Activated CD8-positive, alpha-beta T cell treated with anti-CD3 and anti-CD28 coated beads, Interleukin-2, amount 10 ng/mL, durations not matched to agents 7 days and 5 days (primary cell): ENCODE data around the gene CLASP1. TPM values are rescaled to one million over a fixed set of nuclear protein-coding genes. Genes with fewer than 3 reads are reported as not detected.
"Not testable (repeated sequence)": the region's sequence is repeated elsewhere in the genome, so short reads cannot be mapped to it uniquely, and the experiment has no call there.

Experiments used
- ATAC-seq: fragments of 150-1000 bp; cut with Tn5 transposase; one replicate; pipeline ENCODE4 v1.10.0; 2021; ENCODE audit warnings: moderate library complexity
- CTCF ChIA-PET: fragments of 350-600 bp; sonication (Branson Sonifier 250); formaldehyde crosslinking; loops from one replicate; lab custom pipeline; 2021; ENCODE audit warnings: antibody characterized with exemption; lab: Charles Lee
- POLR2A ChIA-PET: fragments of 350-600 bp; sonication (Branson Sonifier 250); formaldehyde crosslinking; loops from one replicate; lab custom pipeline; 2021; ENCODE audit warnings: antibody characterized with exemption; lab: Charles Lee
- DNase-seq: peaks from one replicate; pipeline ENCODE4 v3.0.0-alpha.2; 2020
- H3K27ac Mint-ChIP-seq: one replicate; pipeline ENCODE4 v1.8.0; 2021; ENCODE audit warnings: mild to moderate bottlenecking, mixed read lengths
- H3K27me3 Mint-ChIP-seq: one replicate; pipeline ENCODE4 v1.8.0; 2021; ENCODE audit warnings: low read depth, mixed read lengths
- H3K36me3 Mint-ChIP-seq: one replicate; pipeline ENCODE4 v1.8.0; 2021; ENCODE audit warnings: low read depth, mixed read lengths
- H3K4me1 Mint-ChIP-seq: one replicate; pipeline ENCODE4 v1.8.0; 2021; ENCODE audit warnings: low read depth, mixed read lengths
- H3K4me3 Mint-ChIP-seq: one replicate; pipeline ENCODE4 v1.8.0; 2021; ENCODE audit warnings: mild to moderate bottlenecking, mixed read lengths
- H3K9me3 Mint-ChIP-seq: one replicate; pipeline ENCODE4 v1.8.0; 2022; ENCODE audit warnings: mixed read lengths; ENCODE audit not compliant: insufficient read depth
- total RNA-seq, 2 experiments: library from RNA; stranded (reverse); gene quantifications; one replicate each; pipeline ENCODE4 v1.2.3, GENCODE V29; 2021

Gene CLASP1
- total RNA-seq, 2 experiments from 2014 or later = 62.3 to 65.2 TPM

GRCh38 chr2:121319941-121320340 is 329.3 kb downstream of the CLASP1 start:
- no peak for DNase-seq
- CTCF ChIA-PET = no interaction called here
- no peak overlapping the region for H3K4me3 Mint-ChIP-seq
- no peaks in the 10 kb centered on the region for H3K9me3 Mint-ChIP-seq
- peaks cover under 1% of the 10 kb centered on the region for H3K27me3 Mint-ChIP-seq
- no peaks in the 10 kb centered on the region for H3K36me3 Mint-ChIP-seq
- no peak overlapping the region for H3K27ac Mint-ChIP-seq
- POLR2A ChIA-PET = no interaction called here
- ATAC-seq = no peak
- no peaks in the 10 kb centered on the region for H3K4me1 Mint-ChIP-seq

DNA sequence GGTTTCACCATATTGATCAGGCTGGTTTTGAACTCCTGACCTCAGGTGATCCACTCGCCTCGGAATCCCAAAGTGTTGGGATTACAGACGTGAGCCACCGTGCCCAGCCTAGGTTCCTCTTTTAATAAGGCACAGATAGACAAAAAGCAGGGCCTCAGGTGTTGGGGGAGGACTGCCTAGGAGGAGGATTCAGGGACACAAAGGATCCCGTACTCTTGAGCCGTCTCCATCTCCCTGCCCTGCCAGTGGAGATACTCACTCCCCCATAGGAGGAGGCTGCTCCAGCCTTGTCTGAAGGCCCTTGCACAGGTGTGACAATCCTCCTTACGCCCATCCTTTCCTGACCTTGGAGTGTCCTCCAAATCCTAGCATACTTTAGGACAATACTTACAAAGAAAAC is 332.3 kb downstream of the CLASP1 start:
- ATAC-seq (no peak), DNase-seq (no peak)
- Mint-ChIP-seq H3K4me3 (no peak overlapping the region), H3K36me3 (no peaks in the 10 kb centered on the region), H3K4me1 (no peaks in the 10 kb centered on the region), H3K27ac (no peak overlapping the region), H3K9me3 (no peaks in the 10 kb centered on the region), H3K27me3 (peaks cover 1% of the 10 kb centered on the region)
- ChIA-PET POLR2A (no interaction called here), CTCF (no interaction called here)

- H3K4me1 Mint-ChIP-seq, H3K4me3 Mint-ChIP-seq, H3K27ac Mint-ChIP-seq, POLR2A ChIA-PET, CTCF ChIA-PET, H3K9me3 Mint-ChIP-seq, ATAC-seq, DNase-seq, H3K36me3 Mint-ChIP-seq: not testable (repeated sequence)
- H3K27me3 Mint-ChIP-seq = peaks cover 15% of the 10 kb centered on the region
Measured at GRCh38 chr2:121313701-121314100, 335.6 kb downstream of the CLASP1 start.

DNA sequence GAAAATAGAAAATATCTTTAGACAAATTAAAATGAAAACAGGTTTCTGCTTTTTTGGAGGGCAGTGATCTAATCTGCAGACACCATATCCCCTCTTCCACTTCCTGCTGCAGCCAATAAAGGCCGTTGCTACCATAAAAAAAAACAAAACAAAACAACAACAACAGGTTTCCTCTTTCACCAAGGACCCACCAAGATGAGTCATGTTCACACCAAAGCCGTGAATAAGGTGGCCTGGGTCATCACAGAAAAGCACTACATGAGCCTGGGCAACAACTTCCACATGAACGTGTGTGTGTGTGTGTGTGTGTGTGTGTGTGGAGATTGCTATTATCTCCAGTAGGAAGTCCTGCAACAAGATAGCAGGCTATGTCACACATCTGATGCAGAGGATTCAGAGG is 339.5 kb downstream of the CLASP1 start:
- DNase-seq = no peak
- Mint-ChIP-seq H3K27ac (no peak overlapping the region), H3K4me1 (peaks cover 3% of the 10 kb centered on the region), H3K9me3 (no peaks in the 10 kb centered on the region), H3K4me3 (no peak overlapping the region), H3K36me3 (no peaks in the 10 kb centered on the region), H3K27me3 (peaks cover 34% of the 10 kb centered on the region)
- ATAC-seq = peak; percentile 44
- ChIA-PET CTCF (no interaction called here), POLR2A (no interaction called here)

GRCh38 chr2:121309323-121309722 is 339.9 kb downstream of the CLASP1 start:
- H3K27ac Mint-ChIP-seq = no peak overlapping the region
- no peaks in the 10 kb centered on the region for H3K9me3 Mint-ChIP-seq
- ChIA-PET CTCF (no interaction called here), POLR2A (no interaction called here)
- DNase-seq = no peak
- no peaks in the 10 kb centered on the region for H3K36me3 Mint-ChIP-seq
- no peak overlapping the region for H3K4me3 Mint-ChIP-seq
- peaks cover 3% of the 10 kb centered on the region for H3K4me1 Mint-ChIP-seq
- peaks cover 34% of the 10 kb centered on the region for H3K27me3 Mint-ChIP-seq
- no peak for ATAC-seq

DNA sequence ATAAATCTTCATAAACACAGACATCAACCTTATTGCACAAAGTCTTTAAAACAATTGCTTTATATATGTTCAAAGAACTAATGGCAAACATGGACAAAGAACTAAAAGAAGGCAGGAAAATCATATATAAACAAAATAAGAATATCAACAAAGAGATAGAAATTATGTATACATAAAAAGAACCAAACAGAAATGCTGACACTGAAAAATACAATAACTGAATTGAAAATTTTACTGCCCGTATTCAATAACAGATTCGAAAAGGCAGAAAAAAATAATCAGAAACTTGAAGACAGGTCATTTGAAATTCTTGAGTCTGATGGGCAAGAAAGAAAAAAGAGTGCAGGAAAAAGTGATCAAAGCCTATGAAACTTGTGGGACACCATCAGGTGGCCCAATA is 342.2 kb downstream of the CLASP1 start:
- CTCF ChIA-PET = no interaction called here

GRCh38 chr2:121304941-121305340 is 344.3 kb downstream of the CLASP1 start:
- Mint-ChIP-seq H3K9me3 (no peaks in the 10 kb centered on the region), H3K27me3 (peaks cover 30% of the 10 kb centered on the region), H3K36me3 (no peaks in the 10 kb centered on the region), H3K27ac (no peak overlapping the region), H3K4me3 (no peak overlapping the region), H3K4me1 (peaks cover 2% of the 10 kb centered on the region)
- ATAC-seq (no peak), DNase-seq (no peak)
- ChIA-PET POLR2A (no interaction called here), CTCF (no interaction called here)

More for the DNA sequence above, 342.2 kb downstream of the CLASP1 start:
- Mint-ChIP-seq H3K4me3 (no peak overlapping the region), H3K27me3 (peaks cover 33% of the 10 kb centered on the region), H3K36me3 (no peaks in the 10 kb centered on the region), H3K4me1 (peaks cover 3% of the 10 kb centered on the region), H3K27ac (no peak overlapping the region), H3K9me3 (no peaks in the 10 kb centered on the region)
- POLR2A ChIA-PET = no interaction called here
- ATAC-seq (no peak), DNase-seq (no peak)

DNA sequence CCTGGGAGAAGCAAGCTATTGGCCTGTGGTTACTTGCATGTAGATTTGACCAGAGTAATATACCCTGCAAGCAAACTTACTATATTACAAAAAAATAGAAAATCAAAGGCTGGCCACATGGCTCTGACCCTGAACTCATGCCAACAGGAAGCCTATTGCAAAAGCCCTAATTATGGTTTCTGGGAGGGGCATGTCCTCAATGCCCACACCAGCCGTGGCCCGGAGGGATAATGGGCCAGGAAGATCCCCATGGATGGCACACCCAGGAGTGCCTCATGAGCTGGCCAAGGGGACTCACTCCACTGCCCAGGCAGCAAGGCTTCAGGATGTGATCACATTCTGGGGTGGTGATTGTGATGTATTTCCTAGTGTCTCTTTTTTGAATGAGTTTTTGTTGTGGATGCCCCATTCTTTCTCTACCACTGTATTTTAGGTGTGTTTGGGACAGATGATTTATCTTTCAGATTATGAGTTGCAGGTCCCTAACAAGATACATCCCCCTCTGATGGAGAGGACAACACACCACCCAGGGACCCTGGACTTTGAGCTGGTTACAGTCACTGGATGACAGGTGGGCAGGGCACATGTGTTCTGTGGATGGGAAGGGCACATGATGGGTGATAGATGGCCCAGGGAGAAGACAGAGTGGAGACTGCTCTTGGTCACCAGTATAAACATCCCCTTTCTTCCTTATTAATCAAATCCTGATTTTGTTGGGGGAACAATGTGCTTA is 345.6 kb downstream of the CLASP1 start:
- ChIA-PET POLR2A (no interaction called here), CTCF (interaction anchor here (0.7 kb wide), 1 partner anchor 53 kb away, joined by 3 read pairs; no protein-coding TSS in a partner anchor)
- Mint-ChIP-seq H3K27ac (no peak overlapping the region), H3K4me3 (no peak overlapping the region), H3K36me3 (no peaks in the 10 kb centered on the region), H3K4me1 (no peaks in the 10 kb centered on the region), H3K9me3 (no peaks in the 10 kb centered on the region), H3K27me3 (peaks cover 23% of the 10 kb centered on the region)
- DNase-seq (no peak), ATAC-seq (no peak)

DNA sequence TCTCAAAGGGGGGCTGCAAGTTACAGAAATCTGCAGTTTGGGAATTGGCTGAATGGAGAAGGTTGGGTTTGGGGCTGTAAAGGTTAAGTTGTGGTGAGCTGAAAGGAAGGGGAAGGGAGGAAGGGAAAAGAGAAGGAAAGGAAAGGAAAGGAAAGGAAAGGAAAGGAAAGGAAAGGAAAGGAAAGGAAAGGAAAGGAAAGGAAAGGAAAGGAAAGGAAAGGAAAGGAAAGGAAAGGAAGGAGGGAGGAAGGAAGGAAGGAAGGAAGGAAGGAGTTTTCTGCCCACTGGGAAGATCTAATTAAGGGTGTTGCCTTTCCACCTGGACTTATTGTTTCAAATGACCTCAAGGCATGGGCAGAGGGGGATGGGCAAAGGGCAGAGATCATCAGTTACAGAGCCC is 348.1 kb downstream of the CLASP1 start:
- ATAC-seq, H3K27me3 Mint-ChIP-seq, POLR2A ChIA-PET, H3K9me3 Mint-ChIP-seq, H3K36me3 Mint-ChIP-seq, DNase-seq, H3K4me1 Mint-ChIP-seq, H3K4me3 Mint-ChIP-seq, H3K27ac Mint-ChIP-seq: not testable (repeated sequence)
- CTCF ChIA-PET = interaction anchor here (1.1 kb wide), 1 partner anchor 55 kb away, joined by 3 read pairs; no protein-coding TSS in a partner anchor

DNA sequence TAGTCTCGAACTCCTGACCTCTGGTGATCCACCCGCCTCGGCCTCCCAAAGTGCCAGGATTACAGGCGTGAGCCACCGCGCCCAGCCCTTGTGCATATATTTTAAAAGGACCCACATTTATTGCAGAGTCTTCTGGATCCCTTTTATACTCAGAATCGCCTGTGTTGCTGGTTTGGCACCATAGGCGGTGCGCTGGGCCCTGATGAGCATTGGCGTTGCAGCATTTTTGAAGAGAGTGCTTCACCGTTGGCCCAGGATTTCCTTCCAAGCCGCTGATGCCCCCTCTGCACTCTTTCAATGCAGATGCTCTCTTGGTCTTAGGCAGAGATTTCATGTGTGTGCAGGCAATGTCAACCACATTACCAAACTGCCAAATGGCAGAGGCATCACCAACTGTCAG is 350.8 kb downstream of the CLASP1 start:
- no peak for ATAC-seq

DNA sequence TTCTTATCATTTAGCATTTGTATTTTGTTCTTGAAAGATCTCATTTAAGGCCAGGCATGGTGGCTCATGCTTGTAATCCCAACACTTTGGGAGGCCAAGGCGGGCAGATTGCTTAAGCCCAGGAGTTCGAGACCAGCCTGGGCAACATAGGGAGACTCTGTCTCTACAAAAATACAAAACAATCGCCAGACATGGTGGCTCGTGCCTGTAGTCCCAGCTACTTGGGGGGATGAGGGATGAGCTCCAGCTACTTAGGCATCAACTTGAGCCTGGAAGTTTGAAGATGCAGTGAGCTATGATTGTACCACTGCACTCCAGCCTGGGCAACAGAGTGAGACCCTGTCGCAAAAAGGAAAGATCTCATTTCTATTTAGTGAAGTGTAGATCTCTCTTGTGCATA is 351.4 kb downstream of the CLASP1 start:
- H3K27ac Mint-ChIP-seq, H3K27me3 Mint-ChIP-seq, ATAC-seq, H3K4me3 Mint-ChIP-seq, CTCF ChIA-PET, H3K36me3 Mint-ChIP-seq, POLR2A ChIA-PET, DNase-seq, H3K4me1 Mint-ChIP-seq, H3K9me3 Mint-ChIP-seq: not testable (repeated sequence)

More for the DNA sequence above, 350.8 kb downstream of the CLASP1 start:
- ChIA-PET POLR2A (no interaction called here), CTCF (interaction anchor here (0.7 kb wide), 1 partner anchor 11 kb away, joined by 3 read pairs; no protein-coding TSS in a partner anchor)
- Mint-ChIP-seq H3K27ac (no peak overlapping the region), H3K9me3 (no peaks in the 10 kb centered on the region), H3K36me3 (no peaks in the 10 kb centered on the region), H3K27me3 (peaks cover 5% of the 10 kb centered on the region), H3K4me1 (no peaks in the 10 kb centered on the region), H3K4me3 (no peak overlapping the region)
- DNase-seq = no peak

GRCh38 chr2:121297217-121297830 is 351.9 kb downstream of the CLASP1 start:
- ChIA-PET POLR2A (no interaction called here), CTCF (no interaction called here)
- Mint-ChIP-seq H3K27me3 (peaks cover 5% of the 10 kb centered on the region), H3K4me1 (no peaks in the 10 kb centered on the region), H3K4me3 (no peak overlapping the region), H3K27ac (no peak overlapping the region), H3K36me3 (no peaks in the 10 kb centered on the region), H3K9me3 (no peaks in the 10 kb centered on the region)
- ATAC-seq = no peak
- DNase-seq = no peak
